Limb (tissue), 2 donors: ENCODE data around the gene PITPNC1.
A peak's percentile ranks its signal among the peaks of the same experiment; 100 is the strongest.
"Not testable (repeated sequence)": the region's sequence is repeated elsewhere in the genome, so short reads cannot be mapped to it uniquely, and the experiment has no call there.

Experiments
- DNase-seq, 2 donors: peaks; one replicate each; pipeline ENCODE4 v3.0.0-alpha.2; 2016; ENCODE audit errors: extremely low spot score in 2 of 2

The PITPNC1 gene

GRCh38 chr17:67376737-67377487, at the start of gene PITPNC1:
Gene PITPNC1, plus strand, starts transcription at chr17:67377281.
- peak; percentile 87 to 91 for DNase-seq

- DNase-seq: no peak
Measured at GRCh38 chr17:67328026-67328425, 49.1 kb upstream of the PITPNC1 start.

- DNase-seq: not testable (repeated sequence)
Measured at GRCh38 chr17:67331381-67332161, 45.5 kb upstream of the PITPNC1 start.

GRCh38 chr17:67332162-67332508, 44.9 kb upstream of the PITPNC1 start:
- not testable (repeated sequence) for DNase-seq

- DNase-seq: no peak
Measured at GRCh38 chr17:67335245-67335835, 41.7 kb upstream of the PITPNC1 start.

- no peak for DNase-seq
Measured at GRCh38 chr17:67336859-67337258, 40.2 kb upstream of the PITPNC1 start.

- DNase-seq: not testable (repeated sequence)
Measured at GRCh38 chr17:67338353-67338752, 38.7 kb upstream of the PITPNC1 start.

GRCh38 chr17:67343237-67343636, 33.8 kb upstream of the PITPNC1 start:
- DNase-seq: no peak

GRCh38 chr17:67347826-67348225, 29.3 kb upstream of the PITPNC1 start:
- DNase-seq: no peak

GRCh38 chr17:67349420-67349819, 27.7 kb upstream of the PITPNC1 start:
- DNase-seq: no peak

- no peak for DNase-seq
Measured at GRCh38 chr17:67353161-67353560, 23.9 kb upstream of the PITPNC1 start.

- DNase-seq: no peak
Measured at GRCh38 chr17:67353929-67354574, 23.0 kb upstream of the PITPNC1 start.

GRCh38 chr17:67358612-67359011, 18.5 kb upstream of the PITPNC1 start:
- DNase-seq: no peak

GRCh38 chr17:67359960-67360791, 16.9 kb upstream of the PITPNC1 start:
- no peak for DNase-seq

- DNase-seq: no peak
Measured at GRCh38 chr17:67360880-67361279, 16.2 kb upstream of the PITPNC1 start.

- no peak for DNase-seq
Measured at GRCh38 chr17:67362173-67362572, 14.9 kb upstream of the PITPNC1 start.

- DNase-seq: no peak
Measured at GRCh38 chr17:67364847-67365737, 12.0 kb upstream of the PITPNC1 start.

GRCh38 chr17:67365738-67366192, 11.3 kb upstream of the PITPNC1 start:
- no peak for DNase-seq

- peak; percentile 84 to 98 for DNase-seq
Measured at GRCh38 chr17:67366193-67367157, 10.6 kb upstream of the PITPNC1 start, which contains the start of gene PSMD12. Gene PSMD12, minus strand, starts transcription at chr17:67366577. Its CDS starts 58 bp downstream, at chr17:67366519.
